ENCODE data around the gene KIAA0513. TPM values are rescaled to one million over a fixed set of nuclear protein-coding genes. Genes with fewer than 3 reads are reported as not detected.

The KIAA0513 gene
- total RNA-seq, 1 donor, result 26.3 TPM

GRCh38 chr16:85086347-85087291 is 59.0 kb downstream of the KIAA0513 start:
- peak; percentile 74 for TF ChIP-seq CTCF (IDR thresholded peaks at IDR 0.05; ENCODE audit: insufficient read depth, low read depth, low read length)
- peak; percentile 50 for DNase-seq (ENCODE audit: low read depth)
- no peak overlapping the region for H3K4me3 ChIP-seq (ENCODE audit: low read depth, low read length)

- TF ChIP-seq CTCF (IDR thresholded peaks at IDR 0.05; ENCODE audit: insufficient read depth, low read depth, low read length), result no peak
- no peak for DNase-seq (ENCODE audit: low read depth)
- no peak overlapping the region for H3K4me3 ChIP-seq (ENCODE audit: low read depth, low read length)
Measured at GRCh38 chr16:85087899-85088569, 60.4 kb downstream of the KIAA0513 start.

DNA sequence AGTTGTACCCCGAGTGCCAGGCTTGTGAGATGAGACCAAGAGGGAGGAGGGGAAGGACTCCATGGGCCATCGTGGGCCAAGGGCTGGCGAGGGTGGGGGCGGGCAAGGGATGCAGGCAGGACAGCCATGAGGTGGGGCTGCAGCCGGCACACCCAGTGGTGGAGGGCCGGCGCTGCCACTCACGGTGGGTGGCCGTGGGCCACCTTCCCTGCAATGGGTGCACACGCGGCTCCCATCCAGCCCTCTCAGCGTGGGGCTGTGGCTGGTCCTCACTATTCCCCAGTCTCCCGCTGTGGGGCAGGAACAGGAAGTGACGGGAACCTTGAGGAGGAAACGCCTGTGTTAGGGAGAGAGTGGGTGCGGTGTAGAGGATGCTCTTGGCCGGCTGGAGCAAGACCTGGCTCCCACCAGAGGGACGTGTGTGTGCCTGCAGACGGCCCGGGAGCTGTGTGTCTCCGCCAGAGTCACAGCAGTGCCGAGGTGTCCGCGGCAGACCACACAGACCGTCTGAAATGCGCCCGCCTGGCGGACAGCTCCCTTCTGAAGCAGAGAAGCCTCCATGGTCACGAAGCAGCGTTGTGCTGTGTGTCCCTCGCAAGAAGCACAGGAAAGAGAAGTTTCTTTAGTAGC is 61.1 kb downstream of the KIAA0513 start:
- no peak for DNase-seq (ENCODE audit: low read depth)
- no peak overlapping the region for H3K4me3 ChIP-seq (ENCODE audit: low read depth, low read length)
- TF ChIP-seq CTCF (IDR thresholded peaks at IDR 0.05; ENCODE audit: insufficient read depth, low read depth, low read length), result no peak

- DNase-seq (ENCODE audit: low read depth), result peak; percentile 23
- TF ChIP-seq CTCF (IDR thresholded peaks at IDR 0.05; ENCODE audit: insufficient read depth, low read depth, low read length), result no peak
Measured at GRCh38 chr16:85089525-85089924, 61.9 kb downstream of the KIAA0513 start.

GRCh38 chr16:85090181-85090580 is 62.6 kb downstream of the KIAA0513 start:
- TF ChIP-seq CTCF (IDR thresholded peaks at IDR 0.05; ENCODE audit: insufficient read depth, low read depth, low read length), result no peak
- no peak for DNase-seq (ENCODE audit: low read depth)
- H3K4me3 ChIP-seq (ENCODE audit: low read depth, low read length), result no peak overlapping the region

More at GRCh38 chr16:85089525-85089924, 61.9 kb downstream of the KIAA0513 start:
- no peak overlapping the region for H3K4me3 ChIP-seq (ENCODE audit: low read depth, low read length)

DNA sequence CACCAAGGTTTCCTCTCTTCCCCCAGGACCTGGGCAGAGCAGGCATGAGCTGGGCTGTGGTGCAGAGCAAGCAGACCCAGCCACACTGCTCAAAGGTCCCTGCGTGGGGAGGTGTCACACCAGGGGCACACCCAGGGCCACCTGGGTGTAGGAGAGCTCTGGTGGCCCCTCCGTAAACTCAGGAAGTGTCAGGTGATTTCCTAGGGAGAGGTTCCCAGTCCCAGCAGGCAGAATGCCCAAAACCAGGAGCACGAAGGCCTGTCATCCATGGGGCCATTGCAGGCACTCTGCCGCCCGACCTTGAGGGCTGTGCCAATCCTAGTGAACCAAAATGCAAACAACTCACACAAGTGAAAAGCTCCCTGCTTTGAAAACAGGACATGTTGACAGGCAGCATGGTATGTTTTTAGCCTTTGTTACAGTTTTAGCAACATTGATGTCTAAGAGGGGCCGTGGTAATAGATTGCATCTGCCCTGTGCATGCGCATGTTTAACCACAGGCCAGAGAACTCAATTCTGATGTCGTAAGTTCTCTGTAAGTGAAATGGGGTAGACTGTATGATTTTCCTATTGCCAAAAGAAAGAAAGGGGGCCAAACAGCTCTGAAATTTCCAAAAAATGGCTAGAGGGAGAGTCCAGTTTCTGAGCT is 63.4 kb downstream of the KIAA0513 start:
- no peak overlapping the region for H3K4me3 ChIP-seq (ENCODE audit: low read depth, low read length)
- TF ChIP-seq CTCF (IDR thresholded peaks at IDR 0.05; ENCODE audit: insufficient read depth, low read depth, low read length), result no peak
- peak; percentile 22 for DNase-seq (ENCODE audit: low read depth)

Measured in fibroblast of villous mesenchyme (primary cell).